NCI-H2196 treated with DMSO at 0.1 percent for 48 hours (cell line): ENCODE results near the gene MAGEA8.
"Not testable (repeated sequence)": the region's sequence is repeated elsewhere in the genome, so short reads cannot be mapped to it uniquely, and the experiment has no call there.

Experiments
- DNase-seq: peaks from one replicate; lab custom pipeline; 2025; ENCODE audit not compliant: unreplicated experiment; lab: John Stamatoyannopoulos, UW

The MAGEA8 gene, protein sequence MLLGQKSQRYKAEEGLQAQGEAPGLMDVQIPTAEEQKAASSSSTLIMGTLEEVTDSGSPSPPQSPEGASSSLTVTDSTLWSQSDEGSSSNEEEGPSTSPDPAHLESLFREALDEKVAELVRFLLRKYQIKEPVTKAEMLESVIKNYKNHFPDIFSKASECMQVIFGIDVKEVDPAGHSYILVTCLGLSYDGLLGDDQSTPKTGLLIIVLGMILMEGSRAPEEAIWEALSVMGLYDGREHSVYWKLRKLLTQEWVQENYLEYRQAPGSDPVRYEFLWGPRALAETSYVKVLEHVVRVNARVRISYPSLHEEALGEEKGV

DNA sequence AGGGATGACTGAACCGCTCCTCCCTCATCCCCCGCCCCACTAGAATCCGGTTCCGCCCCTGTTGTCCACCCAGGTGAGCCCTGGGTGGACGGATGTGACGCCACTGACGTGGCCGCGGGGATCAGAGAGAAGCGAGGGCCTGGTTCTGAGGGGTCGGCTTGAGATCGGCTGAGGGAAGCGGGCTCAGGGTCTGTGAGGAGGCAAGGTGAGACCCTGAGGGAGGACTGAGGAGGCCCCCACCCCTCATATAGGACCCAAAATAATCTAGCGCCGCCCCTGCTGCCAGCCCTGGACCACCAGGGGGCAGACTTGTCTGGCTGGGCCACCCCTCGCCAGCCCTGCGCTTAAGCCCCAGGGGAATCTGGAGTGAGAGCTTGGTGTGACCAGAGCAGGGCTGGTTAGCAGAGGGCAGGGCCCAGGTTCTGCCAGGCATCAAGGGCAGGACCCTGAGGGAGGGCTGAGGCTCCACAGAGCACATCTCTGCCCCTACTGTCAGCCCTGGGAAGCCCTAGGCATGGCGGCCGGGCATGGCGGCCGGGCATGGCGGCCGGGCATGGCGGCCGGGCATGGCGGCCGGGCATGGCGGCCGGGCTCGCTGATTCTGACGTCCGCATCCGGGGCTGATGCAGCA lies at the start of gene MAGEA8:
Gene MAGEA8, plus strand, starts transcription at position 103 of the 631 bp plus-strand sequence. CDS start 3,090 bp downstream, outside the sequence.
- no peak for DNase-seq

DNA sequence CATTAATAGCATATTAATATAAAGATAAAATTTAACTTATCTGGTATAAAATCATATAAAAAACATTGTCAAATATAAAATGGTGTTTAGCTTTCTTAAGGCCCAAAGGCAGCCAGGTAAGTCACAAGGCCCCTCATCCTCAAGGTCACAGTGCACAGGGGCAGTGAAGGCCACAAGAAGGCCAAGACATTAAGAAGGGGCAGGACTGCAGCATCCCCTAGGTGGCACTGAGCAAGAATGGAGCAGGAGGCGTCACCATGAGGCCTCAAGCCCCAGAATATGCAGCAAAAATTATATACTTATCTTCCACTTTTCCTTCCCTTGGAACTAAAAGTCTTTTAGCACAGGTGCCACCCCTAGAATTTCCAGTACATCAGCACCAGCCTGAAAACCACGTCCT lies 49.5 kb upstream of the MAGEA8 start:
- DNase-seq: no peak

GRCh38 chrX:149836728-149837127 lies 44.3 kb upstream of the MAGEA8 start:
- DNase-seq: not testable (repeated sequence)

GRCh38 chrX:149837167-149837566 lies 43.8 kb upstream of the MAGEA8 start:
- DNase-seq: no peak

- DNase-seq: no peak
These were observed 43.3 kb upstream of the MAGEA8 start for GRCh38 chrX:149837639-149838038.

GRCh38 chrX:149841929-149842328 lies 39.1 kb upstream of the MAGEA8 start:
- no peak for DNase-seq

DNA sequence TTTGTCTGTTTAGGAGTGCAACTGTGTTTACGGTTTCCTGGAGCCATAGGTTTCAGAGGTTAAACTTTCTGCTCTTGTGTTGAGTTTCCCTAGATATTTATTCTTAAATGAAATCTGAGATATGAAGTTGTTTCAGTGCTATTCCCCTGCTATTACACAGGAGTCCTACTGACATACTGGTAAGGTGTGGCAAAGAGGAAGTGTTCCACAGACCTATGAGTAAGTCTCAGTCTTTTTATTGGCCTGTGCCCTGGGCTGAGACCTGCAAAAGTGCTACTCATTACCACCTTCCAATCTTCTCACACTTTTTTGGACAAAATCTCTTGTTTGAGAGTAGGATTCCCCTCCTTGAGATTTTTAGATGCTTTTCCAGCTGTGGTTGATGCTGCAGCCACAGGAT lies 35.6 kb upstream of the MAGEA8 start:
- DNase-seq: no peak

DNA sequence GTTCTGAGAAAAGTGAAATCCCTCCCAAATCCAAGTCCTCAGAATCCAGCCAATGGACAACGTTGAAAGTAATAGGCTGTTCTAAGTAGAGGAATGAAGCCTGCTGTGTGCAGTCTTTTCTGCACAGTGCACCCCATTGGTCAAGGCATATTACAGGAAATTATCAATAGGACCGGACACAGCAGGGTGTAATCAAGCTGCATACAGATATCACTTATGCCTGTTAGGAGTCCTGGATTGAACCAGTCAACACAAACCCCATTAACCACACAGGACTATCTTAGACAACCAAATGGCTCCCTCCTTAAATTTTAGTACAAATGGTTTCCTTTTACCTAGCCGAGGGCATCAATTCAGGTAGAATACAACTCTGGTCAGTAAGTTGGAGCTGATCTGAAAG lies 34.2 kb upstream of the MAGEA8 start:
- no peak for DNase-seq

GRCh38 chrX:149848855-149849254 lies 32.1 kb upstream of the MAGEA8 start:
- DNase-seq: no peak

DNA sequence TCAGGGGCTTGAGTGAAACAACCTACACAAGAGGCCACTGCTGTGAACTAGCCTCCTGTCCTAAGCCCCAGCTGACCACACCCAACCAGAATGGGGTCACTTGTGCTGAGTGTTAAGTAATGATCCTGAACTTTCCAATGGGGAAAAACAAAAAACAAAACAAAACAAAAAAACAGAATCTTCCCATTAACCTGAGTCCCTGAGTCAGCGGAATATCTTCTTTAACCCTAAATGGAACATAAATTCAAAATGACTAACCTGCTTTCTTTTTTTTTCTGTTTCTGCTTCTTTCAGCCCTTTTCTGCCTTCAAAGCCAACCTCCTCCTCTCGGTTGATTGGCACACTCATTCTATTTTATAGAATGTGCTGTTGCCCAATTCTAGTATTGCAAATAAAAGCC lies 31.2 kb upstream of the MAGEA8 start:
- DNase-seq: no peak

DNA sequence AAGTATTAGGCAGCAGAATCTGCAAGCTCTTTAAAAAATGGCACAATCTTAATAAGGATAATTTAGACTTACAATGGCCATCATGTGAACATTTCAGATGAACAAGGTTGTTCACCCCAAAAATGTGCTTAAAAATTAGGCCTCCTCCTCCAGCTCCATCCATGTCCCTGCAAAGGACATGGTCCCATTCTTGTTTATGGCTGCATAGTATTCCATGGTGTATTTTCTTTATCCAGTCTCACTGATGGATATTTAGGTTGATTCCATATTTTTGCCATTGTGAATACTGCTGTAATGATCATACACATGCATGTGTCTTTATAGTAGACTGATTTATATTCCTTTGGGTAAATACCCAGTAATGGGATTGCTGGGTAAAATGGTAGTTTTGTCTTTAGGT lies 29.1 kb upstream of the MAGEA8 start:
- DNase-seq: no peak

DNA sequence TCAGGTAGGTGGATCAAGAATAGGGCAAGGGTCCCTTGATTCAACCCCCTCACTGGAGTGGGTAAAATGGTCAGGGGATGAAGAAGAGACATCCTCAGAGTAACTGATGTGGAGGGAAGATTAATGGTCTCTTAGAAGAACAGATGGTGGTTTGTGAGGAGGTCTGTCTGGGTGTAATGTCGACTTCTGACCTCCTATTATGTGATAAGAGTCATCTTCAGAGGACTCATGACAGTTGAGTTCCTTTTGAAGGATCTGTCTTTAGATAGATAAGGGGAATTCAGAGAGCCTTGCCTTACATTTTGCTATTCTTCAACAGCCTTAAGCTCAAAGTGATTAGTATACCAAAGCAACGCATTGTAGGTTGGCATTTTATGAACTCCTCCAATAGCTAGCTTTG lies 27.1 kb upstream of the MAGEA8 start:
- DNase-seq: no peak

GRCh38 chrX:149858592-149858991 lies 22.4 kb upstream of the MAGEA8 start:
- DNase-seq: no peak

GRCh38 chrX:149860445-149860844 lies 20.5 kb upstream of the MAGEA8 start:
- DNase-seq: no peak

DNA sequence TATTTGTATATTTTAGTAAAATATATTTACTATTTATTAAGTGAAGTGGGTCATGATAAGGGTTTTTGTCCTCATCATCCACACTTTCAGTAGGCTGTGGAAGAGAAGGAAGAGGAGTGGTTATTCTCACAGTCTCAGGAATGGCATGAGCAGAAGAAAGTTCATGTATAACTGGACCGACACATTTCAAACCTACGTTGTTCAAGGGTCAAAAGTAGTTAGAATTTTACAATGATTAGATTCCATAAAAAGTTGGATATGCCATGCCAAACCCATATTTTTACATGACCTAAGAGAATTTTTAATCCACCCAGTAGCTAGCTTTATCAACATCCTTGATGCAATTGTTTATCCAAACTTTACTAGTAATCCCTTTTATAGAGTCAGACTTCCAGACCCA lies 15.6 kb upstream of the MAGEA8 start:
- DNase-seq: no peak

DNA sequence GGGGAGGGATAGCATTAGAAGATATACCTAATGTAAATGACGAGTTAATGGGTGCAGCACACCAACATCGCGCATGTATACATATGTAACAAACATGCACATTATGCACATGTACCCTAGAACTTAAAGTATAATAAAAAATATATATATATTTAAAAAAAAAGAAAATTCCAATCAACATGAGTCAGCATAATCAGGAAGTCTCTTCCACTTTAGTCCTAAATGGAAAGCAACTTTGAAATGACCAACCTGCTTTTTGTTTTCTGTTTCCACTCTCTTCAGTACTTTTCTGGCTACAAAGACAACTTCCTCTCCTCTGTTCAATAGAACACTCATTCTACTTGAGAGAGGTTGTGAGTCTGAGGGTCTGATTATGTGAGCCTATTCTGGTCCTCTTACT lies 13.5 kb upstream of the MAGEA8 start:
- no peak for DNase-seq

DNA sequence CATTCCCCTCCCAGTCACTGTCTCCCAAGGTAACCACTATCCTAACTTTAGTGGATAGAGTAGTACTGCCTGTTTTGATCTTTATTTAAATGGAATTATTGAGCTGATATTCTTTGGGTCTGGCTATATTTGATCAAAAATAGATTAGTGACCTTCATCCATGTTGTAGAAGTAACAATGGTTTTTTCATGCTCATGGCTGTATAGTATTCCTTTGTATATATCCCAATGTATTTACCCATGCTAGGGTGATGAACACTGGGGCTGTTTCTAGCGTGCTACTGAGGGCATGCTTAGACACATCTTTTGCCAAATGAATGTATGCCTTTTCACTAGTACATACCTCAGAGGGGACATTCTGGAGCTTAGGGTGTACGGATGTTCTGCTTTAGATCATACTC lies 10.1 kb upstream of the MAGEA8 start:
- no peak for DNase-seq

DNA sequence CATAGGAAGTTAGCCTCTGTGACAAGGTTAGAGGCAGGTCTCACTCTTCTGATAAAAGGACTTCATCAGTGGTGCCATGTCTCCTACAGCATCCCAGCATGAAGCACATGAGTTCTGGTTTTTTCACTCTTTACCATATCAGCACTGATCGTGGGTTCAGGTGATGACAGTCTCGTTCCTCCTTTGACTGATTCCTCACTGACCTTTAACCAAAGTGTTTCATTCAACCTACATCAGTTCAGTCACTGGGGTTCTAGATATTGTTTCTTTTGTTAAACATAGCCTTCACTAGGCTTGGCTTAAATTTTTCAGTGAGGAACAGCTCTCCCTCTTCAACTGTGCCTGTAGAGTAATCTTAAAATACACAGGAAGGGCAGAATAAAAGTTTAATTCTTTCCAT lies 9.6 kb upstream of the MAGEA8 start:
- DNase-seq: no peak

DNA sequence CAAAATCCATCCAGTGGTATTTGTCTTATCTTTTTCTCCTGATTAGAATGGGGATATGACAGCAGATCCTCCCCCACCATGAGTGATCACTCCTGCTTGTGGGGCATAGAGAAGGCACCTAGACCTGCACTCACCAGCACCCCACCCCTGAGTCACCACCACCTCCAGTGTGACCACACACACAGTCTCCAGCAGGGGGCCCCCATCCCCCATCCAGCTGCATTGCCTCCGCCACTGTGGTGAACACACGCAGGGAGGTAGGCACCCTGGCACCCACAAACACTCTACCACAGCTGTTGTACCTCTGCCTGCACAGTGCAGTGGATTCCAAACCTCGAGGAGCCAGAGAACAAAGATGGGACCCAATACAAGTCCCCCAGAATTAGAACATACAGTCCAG lies 9.0 kb upstream of the MAGEA8 start:
- DNase-seq: no peak

DNA sequence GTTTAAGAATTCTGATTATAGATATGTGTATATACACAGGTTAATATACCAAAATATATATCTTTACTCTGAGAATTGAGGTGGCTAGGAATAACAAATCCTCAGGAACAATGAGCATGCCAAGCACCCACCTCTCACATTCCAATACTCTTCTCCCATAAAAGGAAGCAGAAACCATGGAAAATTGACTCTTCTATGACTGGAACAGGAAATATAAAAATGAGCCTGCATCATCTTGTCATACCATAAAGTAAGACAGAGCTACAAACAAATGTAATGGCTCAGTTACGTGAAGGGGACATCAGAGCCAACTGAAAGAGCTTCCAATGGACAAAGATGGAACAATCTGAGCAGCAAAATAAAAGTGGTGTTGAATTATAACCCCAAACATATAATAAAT lies 3.8 kb upstream of the MAGEA8 start:
- no peak for DNase-seq

DNA sequence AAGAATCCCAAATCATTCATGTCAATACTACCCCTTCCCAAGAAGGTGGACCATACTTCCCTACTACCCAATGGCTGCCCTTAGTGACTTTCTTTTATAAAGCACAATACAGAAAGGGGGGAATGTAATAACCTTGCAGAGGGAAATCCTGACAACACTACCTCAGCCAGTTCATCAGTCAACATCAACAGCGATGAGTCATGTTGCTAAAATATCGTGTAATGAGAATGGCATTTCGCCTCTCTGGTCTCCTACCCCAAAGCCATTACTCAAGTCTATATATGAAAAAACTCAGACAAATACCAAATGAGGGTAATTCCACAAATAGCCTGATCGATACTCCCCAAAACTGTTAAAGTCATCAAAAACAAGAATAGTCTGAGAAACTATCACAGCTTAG lies 3.3 kb upstream of the MAGEA8 start:
- no peak for DNase-seq

- not testable (repeated sequence) for DNase-seq
These were observed 9.8 kb downstream of the MAGEA8 start for GRCh38 chrX:149890828-149891227.

- DNase-seq: no peak
These were observed 17.6 kb downstream of the MAGEA8 start for GRCh38 chrX:149898554-149898953.
